B cell (primary cell): ENCODE measurements around the gene OPTN.

ENCODE experiments used
- EZH2 ChIP-seq: IDR thresholded peaks from 2 replicates; pipeline ENCODE4 v1.6.1; 2012; ENCODE audit warnings: borderline replicate concordance, low read depth, mild to moderate bottlenecking, moderate library complexity, low read length; ENCODE audit not compliant: insufficient read depth, poor library complexity, severe bottlenecking
- TF ChIP-seq, protein P1 (sequence below): fragments of 200-600 bp; IDR thresholded peaks from one replicate; pipeline ENCODE4 v1.8.0; 2022; ENCODE audit warnings: antibody characterized with exemption, mild to moderate bottlenecking

DNA sequence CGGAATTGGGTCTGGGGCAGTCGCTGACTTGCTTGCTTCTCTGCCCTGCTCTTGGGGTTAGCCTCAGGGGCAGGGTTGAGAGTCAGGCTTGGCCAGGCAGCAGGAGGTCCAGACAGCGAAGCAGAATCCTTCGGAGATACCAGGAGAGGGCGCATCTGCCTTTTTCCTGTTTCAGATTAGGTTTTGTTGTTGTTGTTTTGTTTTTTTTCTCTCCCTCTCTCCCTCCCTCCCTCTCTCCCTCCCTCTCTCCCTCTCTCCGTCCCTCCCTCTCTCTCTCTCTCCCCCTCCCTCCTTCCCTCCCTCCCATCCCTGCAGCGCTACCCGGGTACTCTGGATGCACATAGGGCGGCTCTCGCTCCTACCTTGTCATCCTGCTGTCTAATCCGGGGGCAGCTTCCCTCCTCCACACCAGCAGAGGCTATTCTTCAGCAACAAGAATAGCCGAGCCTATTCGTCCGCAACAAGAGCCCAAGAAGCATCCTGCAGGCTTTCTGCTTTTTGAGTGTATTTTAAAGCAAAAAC lies 758 bp upstream of the OPTN start:
- TF ChIP-seq, protein P1, sequence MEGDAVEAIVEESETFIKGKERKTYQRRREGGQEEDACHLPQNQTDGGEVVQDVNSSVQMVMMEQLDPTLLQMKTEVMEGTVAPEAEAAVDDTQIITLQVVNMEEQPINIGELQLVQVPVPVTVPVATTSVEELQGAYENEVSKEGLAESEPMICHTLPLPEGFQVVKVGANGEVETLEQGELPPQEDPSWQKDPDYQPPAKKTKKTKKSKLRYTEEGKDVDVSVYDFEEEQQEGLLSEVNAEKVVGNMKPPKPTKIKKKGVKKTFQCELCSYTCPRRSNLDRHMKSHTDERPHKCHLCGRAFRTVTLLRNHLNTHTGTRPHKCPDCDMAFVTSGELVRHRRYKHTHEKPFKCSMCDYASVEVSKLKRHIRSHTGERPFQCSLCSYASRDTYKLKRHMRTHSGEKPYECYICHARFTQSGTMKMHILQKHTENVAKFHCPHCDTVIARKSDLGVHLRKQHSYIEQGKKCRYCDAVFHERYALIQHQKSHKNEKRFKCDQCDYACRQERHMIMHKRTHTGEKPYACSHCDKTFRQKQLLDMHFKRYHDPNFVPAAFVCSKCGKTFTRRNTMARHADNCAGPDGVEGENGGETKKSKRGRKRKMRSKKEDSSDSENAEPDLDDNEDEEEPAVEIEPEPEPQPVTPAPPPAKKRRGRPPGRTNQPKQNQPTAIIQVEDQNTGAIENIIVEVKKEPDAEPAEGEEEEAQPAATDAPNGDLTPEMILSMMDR: peak; percentile 2
- no peak for TF ChIP-seq EZH2
